OCI-LY3 (cell line): ENCODE measurements around the gene TNFRSF6B.
"Not testable (repeated sequence)": the region's sequence is repeated elsewhere in the genome, so short reads cannot be mapped to it uniquely, and the experiment has no call there.

Experiments
- CTCF ChIP-seq: fragments of 200-600, 300-600 bp; sonication (generic); IDR thresholded peaks from 2 replicates; pipeline ENCODE4 v1.5.1; 2014; ENCODE audit warnings: antibody characterized with exemption, low read length, low read depth
- EZH2phosphoT487 ChIP-seq: fragments of 200-600 bp; shearing (Covaris generic); IDR thresholded peaks from 2 replicates; pipeline ENCODE4 v1.6.1; 2018; ENCODE audit warnings: antibody characterized with exemption, mixed run types, low read depth

GRCh38 chr20:63722967-63723622 is 26.6 kb downstream of the TNFRSF6B start:
- TF ChIP-seq CTCF, EZH2phosphoT487: not testable (repeated sequence)
